Activated T-helper 1 cell treated with anti-CD3 and anti-CD28 coated beads, Interleukin-2, amount 50 U/mL, for 16 hours (primary cell): ENCODE data around the gene CUL7.
"Not testable (repeated sequence)": the region's sequence is repeated elsewhere in the genome, so short reads cannot be mapped to it uniquely, and the experiment has no call there.

Source experiments
- DNase-seq, 2 donors: peaks; one replicate each; pipeline ENCODE4 v3.0.0-alpha.2; 2020; ENCODE audit warnings: low read depth in 1 of 2, low spot score in 1 of 2

Gene CUL7

DNA sequence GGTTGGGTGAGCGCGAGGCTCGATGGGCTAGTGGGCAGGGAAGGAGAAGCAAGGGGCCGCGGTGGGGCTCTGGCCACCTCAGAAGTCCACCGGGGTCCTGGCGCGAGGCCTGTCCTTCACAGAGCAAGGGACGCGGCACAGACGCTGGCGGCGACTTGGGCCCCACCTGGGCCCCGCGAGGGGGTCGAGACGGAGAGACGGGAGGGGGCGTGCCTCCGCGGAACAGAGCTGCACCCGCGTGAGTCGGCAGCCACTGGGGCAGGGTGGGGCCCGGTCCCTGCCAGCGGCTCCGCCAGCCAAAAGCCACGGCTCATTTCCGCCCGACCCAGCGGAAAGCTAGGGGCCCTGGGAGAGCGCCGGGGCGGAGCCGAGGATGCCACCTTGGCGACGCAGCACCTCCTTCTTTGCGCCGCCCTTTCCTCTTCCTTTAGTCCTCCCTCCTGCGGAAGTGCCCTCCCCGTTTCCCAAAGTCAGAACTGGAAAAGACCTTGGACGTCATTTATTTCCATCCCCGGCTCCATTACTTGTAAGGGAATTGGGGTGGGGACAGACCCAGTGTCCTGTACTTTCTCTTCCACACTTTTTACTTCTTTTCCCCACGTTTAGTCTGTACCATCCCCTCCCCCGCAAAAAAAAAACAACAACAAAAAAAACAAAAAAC lies at the start of gene CUL7:
CUL7 (minus strand) TSS at position 307 of the 661 bp plus-strand sequence. CDS start 1,063 bp downstream, outside the sequence.
- peak; percentile 82 to 85 for DNase-seq

DNA sequence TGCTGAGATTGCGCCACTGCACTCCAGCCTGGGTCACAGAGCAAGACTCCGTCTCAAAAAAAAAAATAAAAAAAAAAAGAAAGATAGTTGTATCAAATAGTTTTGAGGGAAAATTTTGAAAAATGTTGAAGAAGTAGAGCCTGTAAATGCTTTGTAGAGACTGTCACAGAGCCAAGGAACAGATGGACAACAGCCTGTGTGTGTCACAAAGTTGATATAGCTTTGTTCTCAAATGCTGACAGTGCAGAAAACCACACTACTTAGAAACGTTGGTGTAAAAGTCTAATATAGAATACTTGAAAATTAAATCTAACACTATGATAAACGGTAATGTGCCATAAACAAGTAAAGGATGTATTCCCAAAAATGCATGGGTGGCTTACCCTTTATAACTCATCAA lies 47.8 kb upstream of the CUL7 start:
- DNase-seq = no peak

DNA sequence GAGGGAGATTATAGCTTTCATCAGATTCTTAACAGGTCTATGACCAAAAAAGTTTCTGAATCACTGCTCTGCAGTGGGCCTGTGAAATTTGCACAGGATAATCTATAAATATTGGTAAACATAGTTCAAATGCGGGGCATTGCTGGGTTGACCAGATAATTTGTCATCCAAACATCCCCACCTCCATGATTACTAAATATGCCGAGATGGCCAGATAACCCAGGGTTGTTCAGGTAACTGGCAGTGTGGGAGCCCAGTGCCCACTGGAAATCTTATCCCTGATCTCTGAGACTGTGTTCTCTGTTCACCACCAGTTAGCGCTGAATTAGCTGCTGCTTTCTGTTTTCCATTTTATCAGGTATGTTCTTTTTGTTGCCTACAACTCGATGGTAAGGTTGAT lies 43.9 kb upstream of the CUL7 start:
- DNase-seq = no peak

DNA sequence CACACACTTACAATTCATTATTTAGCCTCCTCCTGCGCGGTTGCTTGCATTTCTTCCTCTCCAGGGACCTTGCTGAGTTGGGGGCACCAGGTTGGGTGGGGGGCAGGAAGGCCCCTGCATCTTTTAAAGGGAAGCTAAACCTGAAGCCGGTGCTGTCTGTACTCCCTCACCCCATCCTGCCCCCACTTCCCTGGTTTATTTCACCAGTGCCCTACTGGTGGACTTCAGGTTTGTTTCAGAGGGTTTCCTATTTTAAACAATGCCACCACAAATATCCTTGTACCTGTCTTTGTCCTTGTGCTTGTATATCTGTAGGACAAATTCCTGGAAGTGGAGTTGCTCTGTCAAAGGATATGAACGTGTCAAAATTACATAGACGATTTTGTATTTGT lies 43.4 kb upstream of the CUL7 start:
- DNase-seq = no peak

DNA sequence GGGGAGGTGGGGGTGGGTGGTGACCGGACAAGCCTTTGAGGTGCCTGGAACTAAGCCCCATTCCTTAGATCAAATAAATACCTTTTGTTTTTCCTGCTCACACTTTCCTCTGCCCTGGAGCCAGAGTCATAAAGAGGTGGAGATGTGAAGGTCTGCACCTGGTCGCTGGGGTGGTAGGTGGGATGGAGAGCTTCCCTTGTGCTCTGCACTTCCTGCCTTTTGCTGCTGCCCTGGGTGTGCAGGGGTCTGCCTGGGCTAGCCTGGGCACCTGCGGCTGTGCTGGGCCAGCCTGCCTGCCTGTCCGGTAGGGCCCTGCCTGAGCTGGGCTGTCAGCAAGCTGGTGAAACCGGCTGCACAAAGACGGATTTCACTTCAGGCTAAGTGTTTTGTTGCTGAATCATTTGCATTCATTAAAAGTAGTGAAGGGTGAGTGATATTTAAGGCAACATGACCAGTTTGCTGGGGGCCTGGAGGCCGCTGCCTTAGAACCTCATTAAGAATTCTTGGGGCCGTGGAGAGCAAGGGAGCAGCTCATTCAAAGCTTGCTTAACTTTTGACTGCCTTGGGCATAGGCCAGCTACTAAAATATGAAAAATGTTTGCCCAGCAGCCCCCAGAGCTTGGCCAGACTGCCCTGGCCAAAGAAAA lies 42.9 kb upstream of the CUL7 start:
- no peak for DNase-seq

DNA sequence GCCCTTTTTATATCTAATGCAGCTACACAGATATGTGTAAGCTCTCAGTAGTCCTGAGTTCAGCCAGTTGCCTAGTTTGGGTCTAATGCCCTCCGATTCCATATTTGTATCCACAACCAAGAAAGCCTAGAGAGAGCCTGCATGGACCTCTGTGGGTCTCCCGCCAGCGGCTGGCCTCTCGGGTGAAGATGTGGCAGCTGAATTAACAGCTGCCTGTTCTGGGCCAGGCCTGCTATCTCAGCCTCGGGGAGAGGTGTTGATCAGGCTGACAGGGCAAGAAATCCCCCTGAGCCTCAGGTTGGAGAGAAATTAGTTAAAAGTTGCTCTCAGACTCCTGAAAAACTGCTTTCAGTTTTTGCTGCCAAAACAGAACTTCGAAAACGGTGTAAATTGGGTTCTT lies 42.3 kb upstream of the CUL7 start:
- DNase-seq = no peak

DNA sequence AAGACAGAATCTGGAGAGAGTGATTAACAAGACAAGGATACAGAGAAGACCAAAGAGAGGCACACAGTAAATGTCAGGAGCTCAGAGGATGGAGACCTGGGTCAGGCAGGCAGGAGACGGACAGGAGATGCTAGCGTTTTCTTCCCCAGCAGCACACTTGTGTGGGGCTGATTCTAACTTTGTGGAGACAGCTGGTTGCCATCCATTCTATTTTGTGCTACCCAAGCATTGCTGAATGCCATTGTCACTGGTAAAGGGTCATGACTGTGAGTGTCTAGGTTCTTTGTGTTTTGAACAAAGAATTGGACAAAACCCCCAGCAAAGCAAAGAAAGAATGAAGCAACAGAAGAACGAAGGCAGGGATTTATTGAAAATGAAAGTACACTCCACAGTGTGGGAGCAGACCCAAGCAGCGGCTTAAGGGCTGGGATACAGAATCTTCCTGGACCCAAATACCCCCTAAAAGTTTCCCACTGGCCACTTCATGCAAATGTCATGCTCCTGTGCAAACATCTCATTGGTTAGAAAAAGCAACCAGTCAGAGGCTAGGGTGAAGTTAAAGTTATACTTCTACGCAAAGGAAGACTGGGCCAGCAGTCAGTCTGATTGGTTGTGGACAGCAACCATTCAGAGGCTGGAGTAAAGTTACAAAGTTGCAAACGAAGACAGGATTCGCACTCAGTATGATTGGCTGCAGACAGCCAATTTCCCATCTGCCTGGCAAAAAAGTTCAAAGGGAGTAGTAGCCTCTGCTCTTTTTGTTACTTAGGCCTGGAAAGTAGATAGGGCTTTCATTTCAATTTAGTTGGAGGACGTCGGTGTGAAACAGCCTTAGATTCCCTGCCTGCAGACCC lies 40.0 kb upstream of the CUL7 start:
- no peak for DNase-seq

DNA sequence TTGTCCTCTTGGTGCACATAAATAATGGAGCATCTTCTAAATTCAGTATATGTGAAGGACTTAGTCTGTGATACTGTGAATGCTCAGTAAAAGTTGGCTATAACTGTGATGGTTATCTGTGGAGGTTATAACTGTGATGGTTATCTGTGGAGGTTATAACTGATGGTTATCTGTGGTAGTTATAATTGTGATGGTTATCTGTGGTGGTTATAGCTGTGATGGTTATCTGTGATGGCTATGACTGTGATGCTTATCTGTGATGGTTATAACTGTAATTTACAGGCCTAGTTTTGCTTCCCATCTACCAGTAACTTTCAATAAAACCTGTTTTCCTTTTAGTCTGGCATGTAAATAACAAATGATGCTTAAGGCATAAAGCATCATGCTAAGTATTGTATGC lies 39.0 kb upstream of the CUL7 start:
- DNase-seq = no peak

DNA sequence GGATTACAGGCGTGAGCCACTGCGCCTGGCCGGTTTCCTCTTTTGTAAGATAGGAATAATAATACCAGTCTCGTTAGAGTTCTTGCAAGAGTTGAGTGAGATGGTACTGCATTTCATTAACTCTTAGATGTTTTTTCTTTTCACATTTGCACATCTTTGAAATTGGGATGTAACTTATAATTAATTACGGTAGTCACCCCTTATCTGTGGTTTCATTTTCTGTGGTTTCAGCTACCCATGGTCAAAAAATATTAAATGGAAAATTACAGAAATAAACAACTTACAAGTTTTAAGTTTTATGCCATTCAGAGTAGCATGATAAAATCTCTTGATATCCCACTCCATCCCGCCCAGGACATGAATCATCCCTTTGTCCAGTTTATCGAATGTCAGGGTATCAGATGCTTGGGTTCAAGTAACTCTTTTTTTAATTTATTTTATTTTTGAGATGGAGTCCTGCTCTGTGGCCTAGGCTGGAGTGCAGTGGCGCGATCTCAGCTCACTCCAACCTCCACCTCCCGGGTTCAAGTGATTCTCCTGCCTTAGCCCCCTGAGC lies 37.9 kb upstream of the CUL7 start:
- no peak for DNase-seq

DNA sequence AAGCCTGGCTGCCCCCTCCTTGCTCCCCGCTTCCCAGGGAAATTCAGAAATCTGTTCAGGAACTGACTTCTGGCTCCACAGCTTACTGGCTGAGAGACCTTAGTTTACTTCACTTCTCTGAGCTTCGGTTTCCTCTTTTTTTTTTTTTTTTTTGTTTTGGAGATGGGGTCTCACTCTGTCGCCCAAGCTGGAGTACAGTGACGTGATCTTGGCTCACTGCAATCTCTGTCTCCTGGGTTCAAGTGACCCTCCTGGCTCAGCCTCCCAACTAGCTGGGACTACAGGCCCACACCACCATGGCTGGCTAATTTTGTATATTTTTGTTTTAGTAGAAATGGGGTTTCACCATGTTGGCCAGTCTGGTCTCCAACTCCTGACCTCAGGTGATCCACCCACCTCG lies 37.4 kb upstream of the CUL7 start:
- DNase-seq = no peak

DNA sequence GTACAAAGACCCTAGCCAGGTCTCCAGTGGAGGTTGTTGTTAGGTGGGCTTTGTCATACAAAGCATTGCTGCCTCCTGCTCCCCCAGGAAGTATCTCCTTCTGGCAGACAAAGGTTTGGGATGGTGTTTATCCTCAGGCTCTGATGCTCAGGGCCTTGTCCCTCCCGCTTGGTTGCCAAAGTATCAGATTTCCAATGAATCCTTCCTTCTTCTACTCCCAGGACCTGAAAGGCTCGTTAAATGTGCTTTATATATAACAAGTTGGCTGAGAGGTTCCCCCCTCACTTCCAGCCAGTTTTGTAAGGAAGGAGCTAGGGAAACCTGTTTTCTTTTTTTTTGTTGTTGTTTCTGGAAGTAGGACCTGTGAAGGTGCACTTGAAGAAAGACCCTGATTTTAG lies 36.9 kb upstream of the CUL7 start:
- no peak for DNase-seq

DNA sequence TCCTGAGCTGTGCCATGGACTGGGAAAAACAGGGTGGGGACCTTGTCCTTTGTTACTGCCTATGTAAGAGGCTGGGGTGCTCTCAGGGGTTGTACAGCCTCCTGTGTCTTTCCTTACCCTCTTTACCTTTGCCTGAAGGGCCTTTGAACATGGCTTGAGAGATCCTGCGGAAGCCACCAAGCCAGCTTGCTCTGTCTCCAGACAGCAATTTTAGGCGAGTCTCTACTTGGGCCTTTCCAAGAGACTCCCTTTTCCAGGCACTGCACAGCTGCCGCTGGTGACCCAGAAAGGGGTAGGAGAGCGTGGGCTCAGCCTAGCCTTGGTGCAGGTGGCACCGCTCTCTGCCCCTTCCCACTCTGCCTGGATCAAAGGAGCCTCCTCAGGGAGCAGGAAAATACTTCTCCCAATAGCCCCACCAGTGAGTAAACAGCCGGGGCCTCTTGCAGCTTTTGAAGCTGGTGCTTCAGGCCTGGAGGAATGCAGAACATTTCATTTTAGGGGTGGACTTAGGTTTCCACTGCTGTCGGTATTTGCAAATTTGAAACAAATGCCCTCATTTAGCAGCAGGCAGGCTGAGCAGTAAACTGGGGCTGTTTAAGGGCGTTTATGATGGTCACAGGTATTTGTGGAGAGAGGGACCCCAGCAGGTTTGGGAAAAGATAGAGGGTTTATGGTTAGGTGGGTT lies 36.4 kb upstream of the CUL7 start:
- DNase-seq = no peak

DNA sequence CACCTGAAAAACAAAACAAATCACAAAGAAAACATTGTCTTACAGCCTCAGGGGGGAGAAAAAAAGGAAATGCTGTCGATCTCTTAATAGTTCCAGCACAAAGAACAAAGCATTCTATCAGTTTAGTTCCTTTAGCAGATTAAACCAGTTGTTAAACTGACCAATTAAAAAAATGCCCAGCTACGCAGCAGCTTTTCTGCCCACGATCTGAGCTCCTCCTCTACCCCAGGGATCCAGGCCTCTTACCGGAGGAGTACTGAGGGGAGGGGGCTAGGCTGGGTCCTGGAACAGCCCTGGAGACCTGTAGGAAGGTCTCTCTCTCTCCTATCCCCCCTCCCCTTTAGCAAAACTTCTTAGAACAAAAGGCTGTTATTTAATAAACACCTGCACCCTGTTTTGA lies 35.8 kb upstream of the CUL7 start:
- no peak for DNase-seq

DNA sequence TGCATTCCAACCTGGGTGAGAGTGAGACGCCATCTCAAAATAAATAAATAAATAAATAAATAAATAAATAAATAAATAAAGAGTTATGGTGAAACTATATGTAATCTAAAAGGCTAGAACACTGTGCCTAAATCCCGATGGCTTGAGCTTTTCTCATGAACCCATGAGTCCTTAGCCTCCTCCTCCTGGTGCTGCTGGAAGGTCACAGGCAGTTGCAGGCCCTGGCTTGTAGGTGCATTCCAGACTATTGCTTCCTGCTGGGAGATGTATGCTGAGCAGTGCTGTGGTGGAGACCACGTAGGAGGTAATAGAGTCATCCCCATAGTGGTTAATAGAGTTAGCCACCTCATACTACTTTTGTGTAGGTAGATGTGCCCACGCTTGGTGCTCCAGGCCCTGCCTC lies 35.0 kb upstream of the CUL7 start:
- no peak for DNase-seq

DNA sequence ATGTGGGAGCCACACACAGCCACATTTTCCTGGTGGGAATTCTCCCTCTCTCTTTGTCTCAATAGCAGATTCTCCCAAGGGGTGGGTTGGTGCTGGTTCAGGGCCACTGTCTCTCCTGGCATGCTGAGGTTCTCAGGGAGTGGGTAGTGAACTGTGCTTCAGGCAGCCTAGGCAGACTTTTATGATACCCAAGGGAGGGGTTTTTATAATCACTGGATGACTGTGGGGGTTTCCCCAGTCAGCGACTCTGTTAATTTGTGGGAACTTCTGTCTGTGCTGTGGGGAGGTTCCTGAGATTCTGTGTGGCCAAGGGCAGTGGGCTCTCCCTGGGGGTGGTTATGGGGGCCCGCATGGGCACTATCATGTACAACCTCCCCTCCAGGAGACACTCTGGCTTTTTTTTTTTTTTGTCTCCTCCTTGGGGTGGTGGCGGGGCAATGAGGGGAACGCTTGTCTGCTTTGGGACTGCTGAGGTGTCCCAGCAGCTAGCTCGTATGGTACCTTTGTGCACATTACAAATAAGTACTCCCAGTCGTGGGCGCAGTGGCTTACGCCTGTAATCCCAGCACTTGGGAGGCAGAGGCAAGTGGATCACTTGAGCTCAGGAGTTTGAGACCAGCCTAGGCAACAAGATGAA lies 32.5 kb upstream of the CUL7 start:
- no peak for DNase-seq

DNA sequence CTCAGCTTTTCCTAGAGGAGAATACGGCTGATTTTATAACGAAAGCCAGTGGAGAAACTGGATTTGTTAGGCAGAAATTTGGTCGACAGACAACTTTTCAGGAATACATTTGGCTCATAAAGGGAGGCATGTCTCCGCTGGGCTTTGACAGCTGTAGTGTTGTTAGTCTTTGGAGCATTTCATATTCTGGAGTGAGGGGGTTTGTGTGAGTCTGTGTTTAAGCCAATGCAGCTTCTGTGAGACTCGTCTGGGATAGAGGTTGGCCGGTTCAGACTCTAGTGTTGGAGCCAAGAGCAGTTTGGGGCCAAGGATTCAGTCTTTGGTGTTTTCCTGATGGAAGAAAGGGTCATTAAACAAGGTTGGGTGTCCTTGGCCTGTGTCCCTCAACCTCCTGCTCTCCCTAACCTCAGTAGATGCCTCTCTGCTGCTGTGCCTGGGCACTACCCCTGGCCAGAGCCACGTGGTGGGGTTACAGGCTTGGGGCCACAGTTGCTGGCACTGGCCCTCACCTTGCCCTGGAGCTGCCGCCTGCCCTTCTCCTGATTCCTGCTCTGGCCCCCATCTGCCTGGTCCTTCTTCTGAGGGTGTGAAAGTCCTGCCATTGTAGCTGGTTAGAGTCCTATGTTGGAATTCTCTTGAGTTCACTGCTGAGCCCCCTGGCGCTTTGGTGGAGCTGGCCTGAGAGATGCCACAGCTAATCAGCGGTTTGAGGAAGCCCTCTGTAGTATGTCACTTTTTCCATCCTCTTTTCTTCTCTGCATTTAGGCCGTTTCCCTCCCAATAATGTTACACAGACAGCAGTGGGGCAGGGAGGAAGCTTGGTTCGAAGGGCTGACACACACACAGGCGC lies 29.4 kb upstream of the CUL7 start:
- DNase-seq = no peak

DNA sequence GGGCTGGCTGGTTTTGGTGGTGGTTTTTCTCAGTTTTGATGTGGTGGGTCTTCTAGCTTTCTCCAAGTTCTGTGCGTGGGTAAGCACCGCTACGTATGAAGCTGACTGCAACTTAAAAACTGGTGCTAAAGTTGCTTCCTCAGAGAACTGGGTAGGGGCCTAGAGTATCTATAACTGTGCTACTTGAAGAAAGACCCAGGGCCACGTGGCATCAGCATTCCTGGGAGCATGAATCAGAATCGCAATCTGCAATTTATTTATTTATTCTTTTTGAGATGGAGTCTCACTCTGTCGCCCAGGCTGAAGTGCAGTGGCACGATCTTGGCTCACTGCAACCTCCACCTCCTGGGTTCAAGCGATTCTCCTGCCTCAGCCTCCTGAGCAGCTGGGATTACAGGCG lies 28.3 kb upstream of the CUL7 start:
- not testable (repeated sequence) for DNase-seq

DNA sequence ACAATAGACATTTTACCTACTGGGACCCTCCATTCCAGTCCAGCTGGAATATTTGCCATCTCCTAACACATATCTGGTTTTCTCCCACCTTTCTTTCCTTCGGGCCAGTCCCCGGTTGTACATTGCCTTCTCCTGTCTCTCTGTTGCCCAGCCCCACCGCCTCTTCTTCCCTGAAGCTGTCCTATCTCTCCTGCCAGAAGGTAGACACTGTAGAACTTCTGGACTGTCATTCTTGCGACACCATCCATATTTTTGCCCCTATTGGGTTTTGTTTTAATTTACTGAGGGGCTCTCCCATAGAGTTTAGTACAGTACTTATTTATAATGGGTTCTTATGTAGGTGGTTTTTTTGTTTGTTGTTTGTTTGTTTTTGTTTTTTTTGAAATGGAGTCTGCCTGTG lies 27.4 kb upstream of the CUL7 start:
- no peak for DNase-seq

DNA sequence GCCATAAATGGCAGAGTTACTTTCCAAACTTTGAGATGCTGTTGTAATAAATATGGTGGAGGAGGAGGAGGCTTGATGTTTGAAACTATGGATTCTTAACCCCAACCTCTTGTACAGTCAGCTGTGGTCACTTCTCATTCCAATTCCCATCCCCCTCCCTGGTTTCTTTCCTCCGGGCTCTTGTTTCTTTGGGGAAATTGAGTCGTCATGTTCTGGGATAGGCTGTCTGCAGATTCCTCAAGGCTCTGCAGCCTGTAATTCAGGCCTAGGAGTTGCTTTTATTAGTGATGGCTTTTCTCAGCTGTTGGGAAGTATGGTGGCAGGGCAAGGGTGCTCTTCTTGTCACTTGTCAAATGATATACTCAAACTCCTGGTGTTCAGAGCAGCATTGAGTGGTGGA lies 25.0 kb upstream of the CUL7 start:
- no peak for DNase-seq

DNA sequence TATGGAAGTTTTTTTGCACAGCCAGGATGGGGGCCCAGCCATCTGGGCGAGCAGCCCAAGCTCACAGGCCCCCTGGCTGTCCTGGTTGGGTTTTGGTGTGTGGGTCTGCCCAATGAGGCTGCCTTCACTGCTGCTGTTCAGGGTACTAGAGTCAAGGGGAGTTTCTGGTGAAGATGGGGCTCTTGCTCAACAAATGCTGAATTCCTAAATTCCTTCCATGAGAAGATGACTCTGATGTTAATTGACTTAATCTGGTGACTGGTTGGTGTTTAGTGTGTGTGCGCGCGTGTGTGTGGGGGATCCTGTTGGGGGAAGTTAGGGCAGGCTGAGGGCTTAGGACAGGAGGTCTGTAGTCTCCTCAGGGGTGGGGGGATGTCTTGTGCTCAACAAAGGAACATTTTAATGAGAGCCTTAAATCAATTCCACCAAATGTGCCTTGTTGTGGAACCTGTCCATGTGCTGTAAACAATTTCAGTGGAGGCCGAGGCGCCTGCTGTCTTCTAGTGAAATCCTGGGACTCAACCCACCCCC lies 24.4 kb upstream of the CUL7 start:
- no peak for DNase-seq
